ENCODE results near the gene SLC13A3. TPM values are rescaled to one million over a fixed set of nuclear protein-coding genes. Genes with fewer than 3 reads are reported as not detected.

SLC13A3 gene
- total RNA-seq, 1 experiment from 2014 or later = 1.3 TPM

GRCh38 chr20:46634528-46634927 is 16.7 kb downstream of the SLC13A3 start:
- CTCF ChIA-PET = no interaction called here
- Histone ChIP-seq H3K4me3 (ENCODE audit: low read depth, low read length, poor library complexity, severe bottlenecking) (no peak overlapping the region), H3K36me3 (ENCODE audit: insufficient read depth, low read length, poor library complexity, severe bottlenecking) (no peaks in the 10 kb centered on the region), H3K9me3 (ENCODE audit: low read depth, low read length, poor library complexity, severe bottlenecking) (no peaks in the 10 kb centered on the region), H3K4me1 (ENCODE audit: insufficient read depth, low read length, poor library complexity, severe bottlenecking) (no peaks in the 10 kb centered on the region), H3K27ac (ENCODE audit: low read depth, low read length, poor library complexity, severe bottlenecking) (no peak overlapping the region), H3K27me3 (replicated peaks; ENCODE audit: insufficient read depth, low read depth, low read length, poor library complexity) (no peaks in the 10 kb centered on the region)
- POLR2A ChIA-PET (ENCODE audit: low non-redundant PET) = no interaction called here
- no TSS peak for BruUV-seq (replicated peaks)
- intact Hi-C loops (cut with micrococcal nuclease; ENCODE audit: unreplicated experiment) = no loop called here
- DNase-seq (ENCODE audit: low spot score) = no peak
- TF ChIP-seq CTCF (conservative IDR thresholded peaks at IDR 0.05; ENCODE audit: low read depth, low read length) = no peak
- TF ChIP-seq EZH2 (IDR thresholded peaks at IDR 0.05; ENCODE audit: borderline replicate concordance, low read depth, low read length, poor library complexity, severe bottlenecking) = no peak

GRCh38 chr20:46631874-46632446 is 19.3 kb downstream of the SLC13A3 start:
- Histone ChIP-seq H3K4me1 (ENCODE audit: insufficient read depth, low read length, poor library complexity, severe bottlenecking) (no peaks in the 10 kb centered on the region), H3K27me3 (replicated peaks; ENCODE audit: insufficient read depth, low read depth, low read length, poor library complexity) (no peaks in the 10 kb centered on the region), H3K4me3 (ENCODE audit: low read depth, low read length, poor library complexity, severe bottlenecking) (no peak overlapping the region), H3K9me3 (ENCODE audit: low read depth, low read length, poor library complexity, severe bottlenecking) (no peaks in the 10 kb centered on the region), H3K36me3 (ENCODE audit: insufficient read depth, low read length, poor library complexity, severe bottlenecking) (no peaks in the 10 kb centered on the region), H3K27ac (ENCODE audit: low read depth, low read length, poor library complexity, severe bottlenecking) (no peak overlapping the region)
- CTCF ChIA-PET = interaction anchor here (0.6 kb wide), 1 partner anchor 49 kb away, joined by 5 read pairs; no protein-coding TSS in a partner anchor
- POLR2A ChIA-PET (ENCODE audit: low non-redundant PET) = no interaction called here
- TF ChIP-seq EZH2 (IDR thresholded peaks at IDR 0.05; ENCODE audit: borderline replicate concordance, low read depth, low read length, poor library complexity, severe bottlenecking) (no peak), CTCF (conservative IDR thresholded peaks at IDR 0.05; ENCODE audit: low read depth, low read length) (no peak)
- no TSS peak for BruUV-seq (replicated peaks)
- DNase-seq (ENCODE audit: low spot score) = no peak
- intact Hi-C loops (cut with micrococcal nuclease; ENCODE audit: unreplicated experiment) = no loop called here

- intact Hi-C loops (cut with micrococcal nuclease; ENCODE audit: unreplicated experiment) = no loop called here
- TF ChIP-seq EZH2 (IDR thresholded peaks at IDR 0.05; ENCODE audit: borderline replicate concordance, low read depth, low read length, poor library complexity, severe bottlenecking) = no peak
- TF ChIP-seq CTCF (conservative IDR thresholded peaks at IDR 0.05; ENCODE audit: low read depth, low read length) = no peak
- Histone ChIP-seq H3K4me3 (ENCODE audit: low read depth, low read length, poor library complexity, severe bottlenecking) (no peak overlapping the region), H3K4me1 (ENCODE audit: insufficient read depth, low read length, poor library complexity, severe bottlenecking) (no peaks in the 10 kb centered on the region), H3K27me3 (replicated peaks; ENCODE audit: insufficient read depth, low read depth, low read length, poor library complexity) (no peaks in the 10 kb centered on the region), H3K9me3 (ENCODE audit: low read depth, low read length, poor library complexity, severe bottlenecking) (no peaks in the 10 kb centered on the region), H3K27ac (ENCODE audit: low read depth, low read length, poor library complexity, severe bottlenecking) (no peak overlapping the region), H3K36me3 (ENCODE audit: insufficient read depth, low read length, poor library complexity, severe bottlenecking) (no peaks in the 10 kb centered on the region)
- BruUV-seq (replicated peaks) = no TSS peak
- POLR2A ChIA-PET (ENCODE audit: low non-redundant PET) = no interaction called here
- no peak for DNase-seq (ENCODE audit: low spot score)
- CTCF ChIA-PET = interaction anchor here (0.6 kb wide), 1 partner anchor 50 kb away, joined by 5 read pairs; no protein-coding TSS in a partner anchor
Measured at GRCh38 chr20:46631212-46631869, 19.9 kb downstream of the SLC13A3 start.
